NCI-H774 (cell line): ENCODE results near the gene SMARCD2.
"Not testable (repeated sequence)": the region's sequence is repeated elsewhere in the genome, so short reads cannot be mapped to it uniquely, and the experiment has no call there.

ENCODE experiments used
- DNase-seq: peaks from one replicate; lab custom pipeline; 2025; lab: John Stamatoyannopoulos, UW

Gene SMARCD2

DNA sequence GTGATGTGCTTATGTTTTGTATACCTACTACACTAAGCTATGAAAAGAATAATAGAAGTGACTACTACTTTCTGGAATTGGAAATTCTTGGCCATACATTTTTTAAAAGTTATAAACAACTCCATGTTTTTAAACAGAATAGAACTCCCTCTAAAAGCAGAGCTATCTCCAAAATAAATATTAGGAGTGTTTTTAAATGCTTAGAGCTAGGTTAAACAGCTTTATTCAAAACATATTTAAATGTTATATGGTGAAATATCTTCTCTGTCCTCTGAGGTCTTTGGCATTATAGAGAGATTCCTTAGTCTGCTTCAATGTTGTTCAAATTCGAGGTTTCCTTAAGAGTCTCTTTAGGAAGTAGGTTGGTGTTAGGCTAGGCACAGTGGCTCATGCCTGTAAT is 38.2 kb downstream of the SMARCD2 start:
- DNase-seq: no peak

DNA sequence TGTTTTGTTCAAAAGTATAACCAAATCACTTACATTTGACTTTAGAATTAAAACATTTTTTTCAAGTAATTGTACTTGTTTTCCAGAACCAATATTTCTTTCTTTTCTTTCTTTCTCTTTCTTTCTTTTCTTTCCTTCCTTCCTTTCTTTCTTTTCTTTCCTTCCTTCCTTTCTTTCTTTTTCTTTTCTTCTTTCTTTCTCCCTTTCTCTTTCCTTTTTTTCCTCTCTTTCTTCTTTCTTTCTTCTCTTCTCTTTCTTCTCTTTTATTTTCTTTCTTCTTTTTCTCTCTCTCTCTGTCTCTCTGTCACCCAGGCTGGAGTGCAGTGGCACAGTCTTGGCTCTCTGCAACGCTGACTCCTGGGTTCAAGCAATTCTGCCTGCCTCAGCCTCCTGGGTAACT is 41.7 kb downstream of the SMARCD2 start:
- no peak for DNase-seq

DNA sequence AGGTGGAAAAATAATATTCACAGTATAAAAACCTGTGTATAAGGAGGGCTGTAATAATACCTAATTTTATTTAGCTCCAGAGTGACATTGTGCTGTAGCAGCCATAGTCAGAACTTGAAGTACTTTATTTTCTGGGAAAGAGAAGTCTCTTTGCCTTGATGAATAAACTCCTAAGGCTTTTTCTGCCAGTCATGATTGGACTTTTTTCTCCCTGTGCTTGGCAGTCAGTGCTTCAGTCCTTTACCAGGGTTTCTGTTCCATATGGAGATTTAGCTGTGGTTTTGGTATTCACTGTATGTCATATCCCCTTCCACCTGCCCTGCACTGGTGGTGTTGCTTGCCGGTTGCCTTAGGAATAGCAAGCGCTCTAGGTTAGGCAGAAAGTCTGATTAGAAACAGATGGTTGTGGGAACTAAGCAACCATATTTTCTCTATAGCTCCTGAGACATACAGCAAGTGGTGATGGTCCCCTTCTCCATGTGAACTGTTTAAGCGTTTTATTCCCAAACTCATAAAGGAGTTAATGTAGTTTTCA is 43.8 kb downstream of the SMARCD2 start:
- no peak for DNase-seq

DNA sequence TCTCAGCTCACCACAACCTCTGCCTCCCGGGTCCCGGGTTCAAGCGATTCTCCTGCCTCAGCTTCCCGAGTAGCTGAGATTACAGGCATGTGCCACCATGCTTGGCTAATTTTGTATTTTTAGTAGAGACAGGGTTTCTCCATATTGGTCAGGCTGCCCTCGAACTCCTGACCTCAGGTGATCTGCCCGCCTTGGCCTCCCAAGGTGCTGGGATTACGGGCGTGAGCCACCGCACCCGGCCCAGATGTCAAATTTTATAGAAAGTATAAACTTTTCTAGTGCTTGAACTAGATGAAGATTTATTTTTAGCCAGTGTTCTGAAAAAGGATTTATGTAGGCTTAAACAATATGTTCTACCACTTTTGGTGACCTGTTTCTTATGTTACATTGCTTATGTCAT is 46.1 kb downstream of the SMARCD2 start:
- not testable (repeated sequence) for DNase-seq

DNA sequence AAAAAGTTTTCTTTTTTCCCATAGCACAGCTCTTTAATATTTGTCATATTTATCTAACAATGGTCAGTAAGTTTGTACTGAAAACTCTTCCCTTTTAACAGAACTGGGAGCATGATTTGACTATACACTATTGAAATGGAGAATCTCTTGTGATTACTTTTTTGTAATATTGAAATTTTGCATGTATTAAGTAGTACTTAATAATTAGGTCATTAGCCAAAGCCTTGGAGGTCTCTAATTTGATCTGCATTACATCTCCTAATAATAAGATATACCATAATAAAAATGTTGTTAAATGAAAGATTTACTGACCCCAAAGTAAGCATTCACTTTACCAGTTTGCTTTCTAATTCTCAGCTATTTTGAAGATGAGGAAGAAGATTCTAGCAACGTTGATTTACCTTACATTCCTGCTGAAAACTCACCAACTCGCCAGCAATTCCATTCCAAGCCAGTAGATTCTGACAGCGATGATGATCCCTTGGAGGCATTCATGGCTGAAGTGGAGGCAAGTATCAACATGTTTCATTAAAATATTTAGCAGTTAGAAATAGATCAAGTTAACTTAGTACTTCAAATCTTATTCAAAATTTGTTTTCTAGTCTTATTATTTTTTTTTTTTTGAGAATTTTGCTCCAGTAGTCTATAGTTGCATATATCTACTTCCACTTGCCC is 50.3 kb downstream of the SMARCD2 start:
- no peak for DNase-seq

DNA sequence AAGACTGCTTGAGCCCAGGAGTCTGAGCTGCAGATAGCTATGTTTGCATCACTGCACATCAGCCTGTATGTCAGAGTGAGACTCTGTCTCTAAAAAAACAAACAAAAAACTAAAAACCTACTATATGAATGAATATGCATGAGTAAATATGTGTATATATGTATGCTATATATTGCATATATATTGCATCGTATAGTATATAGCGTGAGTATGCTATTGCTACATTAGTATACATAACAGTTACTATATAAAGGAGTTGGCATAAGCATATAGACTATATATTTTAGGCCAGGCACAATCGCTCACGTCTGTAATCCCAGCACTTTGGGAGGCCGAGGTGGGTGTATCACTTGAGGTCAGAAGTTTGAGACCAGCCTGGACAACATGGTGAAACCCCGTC is 52.4 kb downstream of the SMARCD2 start:
- DNase-seq: no peak

DNA sequence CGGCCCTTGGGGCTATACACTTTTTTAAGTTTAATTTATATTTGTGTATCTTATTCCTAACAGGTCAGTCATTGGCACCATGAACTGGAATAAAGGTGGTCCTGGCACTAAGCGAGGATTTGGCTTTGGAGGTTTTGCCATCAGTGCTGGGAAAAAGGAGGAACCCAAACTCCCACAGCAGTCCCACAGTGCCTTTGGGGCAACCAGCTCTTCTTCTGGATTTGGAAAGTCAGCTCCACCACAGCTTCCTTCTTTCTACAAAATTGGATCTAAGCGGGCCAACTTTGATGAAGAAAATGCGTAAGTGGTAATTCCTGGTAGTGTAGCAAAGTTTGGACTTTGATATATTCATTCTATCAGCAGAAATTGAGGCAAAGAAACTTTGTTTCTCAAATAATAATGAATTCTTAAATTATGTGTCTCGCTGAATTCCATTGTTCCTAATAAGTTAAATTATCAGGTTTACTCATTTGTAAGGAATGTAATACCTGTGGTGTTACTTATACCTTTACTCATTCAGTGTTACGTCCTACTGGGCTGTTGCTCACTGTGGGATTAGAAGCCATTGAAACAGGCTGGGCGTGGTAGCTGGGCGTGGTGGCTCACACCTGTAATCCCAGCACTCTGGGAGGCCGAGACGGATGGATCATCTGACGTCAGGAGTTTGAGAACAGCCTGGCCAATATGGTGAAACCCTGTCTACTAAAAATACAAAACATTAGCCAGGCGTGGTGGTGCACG is 55.3 kb downstream of the SMARCD2 start:
- DNase-seq: no peak

DNA sequence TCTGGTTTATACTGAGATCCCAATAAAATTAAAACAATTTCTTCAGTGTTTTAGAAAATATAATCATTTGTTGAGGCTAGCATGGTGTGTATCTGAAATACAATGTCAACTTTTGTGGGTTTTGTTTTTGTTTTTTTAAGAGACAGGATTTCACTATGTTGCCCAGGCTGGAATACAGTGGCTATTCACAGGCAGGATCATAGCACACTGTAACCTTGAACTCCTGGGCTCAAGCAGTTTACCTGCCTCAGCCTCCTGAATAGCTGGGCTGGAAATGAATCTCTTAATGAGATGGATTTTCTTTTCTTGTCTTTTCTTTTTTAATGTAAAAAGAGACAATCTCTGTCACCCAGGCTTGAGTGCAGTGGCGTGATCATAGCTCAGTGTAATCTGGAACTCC is 56.4 kb downstream of the SMARCD2 start:
- no peak for DNase-seq

DNA sequence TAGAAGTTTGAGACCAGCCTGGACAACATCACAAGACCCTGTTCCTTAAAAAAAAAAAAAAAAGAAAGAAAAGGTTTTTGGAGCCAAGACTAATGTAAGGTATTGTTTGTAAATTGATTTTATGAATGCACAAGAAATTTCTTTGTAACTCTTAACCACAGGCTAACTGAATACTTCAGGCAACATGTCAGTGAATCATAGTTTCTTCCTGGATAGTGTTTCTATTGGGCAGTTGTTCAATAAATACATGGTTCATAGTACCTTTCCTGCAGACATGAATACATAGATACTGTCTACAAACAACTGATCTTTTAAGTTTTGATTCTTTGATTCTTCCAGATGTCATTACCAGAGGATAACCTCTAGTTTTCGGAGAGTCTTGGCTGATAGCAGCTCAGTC is 56.9 kb downstream of the SMARCD2 start:
- no peak for DNase-seq

DNA sequence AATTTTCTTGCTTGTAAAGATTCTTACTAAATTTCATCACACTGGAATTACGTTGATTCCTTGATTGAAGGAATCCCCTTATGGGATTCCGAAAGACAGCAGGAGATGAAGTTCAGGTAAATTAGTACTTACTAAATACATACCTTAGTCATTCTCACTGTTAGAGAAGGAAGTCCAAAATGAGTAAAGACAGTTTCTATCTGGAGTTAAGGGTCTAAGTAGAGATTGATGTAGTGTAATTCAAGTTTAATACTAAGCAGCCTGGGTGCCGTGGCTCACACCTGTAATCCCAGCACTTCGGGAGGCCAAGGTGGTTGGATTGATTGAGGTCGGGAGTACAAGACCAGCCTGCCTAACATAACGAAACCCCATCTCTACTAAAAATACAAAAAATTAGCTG is 59.0 kb downstream of the SMARCD2 start:
- DNase-seq: no peak
